Stimulated activated naive CD8-positive, alpha-beta T cell treated with anti-CD3 and anti-CD28 coated beads, Interleukin-15, Interleukin-2, amounts not matched to agents 100 ng/mL and 50 ng/mL, for 24 hours (primary cell): Measurements from ENCODE around the gene UCMA.

Experiments
- H3K27ac Mint-ChIP-seq: one replicate; pipeline ENCODE4 v1.8.0; 2021; ENCODE audit warnings: mild to moderate bottlenecking, mixed read lengths
- H3K27me3 Mint-ChIP-seq: one replicate; pipeline ENCODE4 v1.8.0; 2021; ENCODE audit warnings: mixed read lengths
- H3K36me3 Mint-ChIP-seq: one replicate; pipeline ENCODE4 v1.8.0; 2021; ENCODE audit warnings: low read depth, mixed read lengths
- H3K4me1 Mint-ChIP-seq: one replicate; pipeline ENCODE4 v1.8.0; 2021; ENCODE audit warnings: low read depth, mixed read lengths
- H3K4me3 Mint-ChIP-seq: one replicate; pipeline ENCODE4 v1.8.0; 2021; ENCODE audit warnings: mild to moderate bottlenecking, mixed read lengths
- H3K9me3 Mint-ChIP-seq: one replicate; pipeline ENCODE4 v1.8.0; 2021; ENCODE audit warnings: mixed read lengths

UCMA gene

GRCh38 chr10:13221572-13221971 is 12.6 kb downstream of the UCMA start:
- Mint-ChIP-seq H3K4me3 (no peak overlapping the region), H3K27ac (no peak overlapping the region), H3K36me3 (no peaks in the 10 kb centered on the region), H3K27me3 (no peaks in the 10 kb centered on the region), H3K9me3 (no peaks in the 10 kb centered on the region), H3K4me1 (no peaks in the 10 kb centered on the region)

GRCh38 chr10:13219685-13220670 is 14.2 kb downstream of the UCMA start:
- Mint-ChIP-seq H3K27me3 (no peaks in the 10 kb centered on the region), H3K4me3 (no peak overlapping the region), H3K36me3 (peaks cover 6% of the 10 kb centered on the region), H3K27ac (no peak overlapping the region), H3K9me3 (no peaks in the 10 kb centered on the region), H3K4me1 (no peaks in the 10 kb centered on the region)

GRCh38 chr10:13218878-13219277 is 15.3 kb downstream of the UCMA start:
- no peaks in the 10 kb centered on the region for H3K9me3 Mint-ChIP-seq
- H3K27ac Mint-ChIP-seq = no peak overlapping the region
- no peaks in the 10 kb centered on the region for H3K4me1 Mint-ChIP-seq
- peaks cover 13% of the 10 kb centered on the region for H3K36me3 Mint-ChIP-seq
- no peak overlapping the region for H3K4me3 Mint-ChIP-seq
- no peaks in the 10 kb centered on the region for H3K27me3 Mint-ChIP-seq

GRCh38 chr10:13213163-13213562 is 21.0 kb downstream of the UCMA start:
- no peak overlapping the region for H3K4me3 Mint-ChIP-seq
- no peak overlapping the region for H3K27ac Mint-ChIP-seq
- no peaks in the 10 kb centered on the region for H3K4me1 Mint-ChIP-seq
- peaks cover 54% of the 10 kb centered on the region for H3K36me3 Mint-ChIP-seq
- no peaks in the 10 kb centered on the region for H3K9me3 Mint-ChIP-seq
- H3K27me3 Mint-ChIP-seq = no peaks in the 10 kb centered on the region

GRCh38 chr10:13206546-13207443 is 27.4 kb downstream of the UCMA start:
- Mint-ChIP-seq H3K4me1 (no peaks in the 10 kb centered on the region), H3K36me3 (peaks cover 77% of the 10 kb centered on the region), H3K27ac (no peak overlapping the region), H3K27me3 (no peaks in the 10 kb centered on the region), H3K9me3 (no peaks in the 10 kb centered on the region), H3K4me3 (no peak overlapping the region)

GRCh38 chr10:13206091-13206490 is 28.1 kb downstream of the UCMA start:
- Mint-ChIP-seq H3K9me3 (no peaks in the 10 kb centered on the region), H3K4me3 (no peak overlapping the region), H3K27ac (no peak overlapping the region), H3K27me3 (no peaks in the 10 kb centered on the region), H3K4me1 (no peaks in the 10 kb centered on the region), H3K36me3 (peaks cover 78% of the 10 kb centered on the region)

- no peaks in the 10 kb centered on the region for H3K4me1 Mint-ChIP-seq
- H3K27ac Mint-ChIP-seq = no peak overlapping the region
- no peak overlapping the region for H3K4me3 Mint-ChIP-seq
- H3K36me3 Mint-ChIP-seq = peaks cover 89% of the 10 kb centered on the region
- no peaks in the 10 kb centered on the region for H3K27me3 Mint-ChIP-seq
- no peaks in the 10 kb centered on the region for H3K9me3 Mint-ChIP-seq
Measured at GRCh38 chr10:13201132-13201531, 33.0 kb downstream of the UCMA start.

GRCh38 chr10:13195016-13195415 is 39.2 kb downstream of the UCMA start:
- Mint-ChIP-seq H3K27ac (no peak overlapping the region), H3K4me3 (no peak overlapping the region), H3K36me3 (peaks cover 89% of the 10 kb centered on the region), H3K27me3 (no peaks in the 10 kb centered on the region), H3K4me1 (no peaks in the 10 kb centered on the region), H3K9me3 (no peaks in the 10 kb centered on the region)

GRCh38 chr10:13193637-13194036 is 40.5 kb downstream of the UCMA start:
- no peaks in the 10 kb centered on the region for H3K27me3 Mint-ChIP-seq
- peaks cover 82% of the 10 kb centered on the region for H3K36me3 Mint-ChIP-seq
- no peak overlapping the region for H3K27ac Mint-ChIP-seq
- H3K4me1 Mint-ChIP-seq = no peaks in the 10 kb centered on the region
- no peak overlapping the region for H3K4me3 Mint-ChIP-seq
- no peaks in the 10 kb centered on the region for H3K9me3 Mint-ChIP-seq

GRCh38 chr10:13191362-13191761 is 42.8 kb downstream of the UCMA start:
- H3K9me3 Mint-ChIP-seq = no peaks in the 10 kb centered on the region
- H3K4me3 Mint-ChIP-seq = no peak overlapping the region
- H3K4me1 Mint-ChIP-seq = no peaks in the 10 kb centered on the region
- no peaks in the 10 kb centered on the region for H3K27me3 Mint-ChIP-seq
- no peak overlapping the region for H3K27ac Mint-ChIP-seq
- peaks cover 77% of the 10 kb centered on the region for H3K36me3 Mint-ChIP-seq

GRCh38 chr10:13190816-13191215 is 43.4 kb downstream of the UCMA start:
- Mint-ChIP-seq H3K4me3 (no peak overlapping the region), H3K27me3 (no peaks in the 10 kb centered on the region), H3K36me3 (peaks cover 77% of the 10 kb centered on the region), H3K27ac (no peak overlapping the region), H3K4me1 (no peaks in the 10 kb centered on the region), H3K9me3 (no peaks in the 10 kb centered on the region)

- H3K36me3 Mint-ChIP-seq = peaks cover 79% of the 10 kb centered on the region
- H3K4me1 Mint-ChIP-seq = no peaks in the 10 kb centered on the region
- H3K9me3 Mint-ChIP-seq = no peaks in the 10 kb centered on the region
- no peak overlapping the region for H3K4me3 Mint-ChIP-seq
- no peak overlapping the region for H3K27ac Mint-ChIP-seq
- H3K27me3 Mint-ChIP-seq = no peaks in the 10 kb centered on the region
Measured at GRCh38 chr10:13189961-13190360, 44.2 kb downstream of the UCMA start.

GRCh38 chr10:13188593-13188992 is 45.6 kb downstream of the UCMA start:
- no peak overlapping the region for H3K4me3 Mint-ChIP-seq
- no peak overlapping the region for H3K27ac Mint-ChIP-seq
- no peaks in the 10 kb centered on the region for H3K9me3 Mint-ChIP-seq
- H3K36me3 Mint-ChIP-seq = peaks cover 80% of the 10 kb centered on the region
- H3K4me1 Mint-ChIP-seq = no peaks in the 10 kb centered on the region
- no peaks in the 10 kb centered on the region for H3K27me3 Mint-ChIP-seq

- H3K27ac Mint-ChIP-seq = no peak overlapping the region
- peaks cover 80% of the 10 kb centered on the region for H3K36me3 Mint-ChIP-seq
- H3K4me1 Mint-ChIP-seq = peaks cover 3% of the 10 kb centered on the region
- H3K4me3 Mint-ChIP-seq = no peak overlapping the region
- H3K9me3 Mint-ChIP-seq = no peaks in the 10 kb centered on the region
- no peaks in the 10 kb centered on the region for H3K27me3 Mint-ChIP-seq
Measured at GRCh38 chr10:13187135-13187534, 47.0 kb downstream of the UCMA start.
